GM12865 (cell line): ENCODE results near the gene OOSP3.
"Not testable (repeated sequence)": the region's sequence is repeated elsewhere in the genome, so short reads cannot be mapped to it uniquely, and the experiment has no call there.

ENCODE experiments used
- DNase-seq: peaks from one replicate; pipeline ENCODE4 v3.0.0; 2010; ENCODE audit warnings: low read depth
- H3K4me3 ChIP-seq: 2 replicates; pipeline ENCODE4 v1.5.1; 2011; ENCODE audit warnings: mild to moderate bottlenecking, low read depth, low read length, control low read depth
- TF ChIP-seq, protein P1 (sequence below): IDR thresholded peaks from 2 replicates; pipeline ENCODE4 v1.5.1; 2011; ENCODE audit warnings: low read length, control low read depth, low read depth, inconsistent platforms; ENCODE audit not compliant: insufficient read depth; ENCODE audit errors: missing control alignments

The OOSP3 gene

DNA sequence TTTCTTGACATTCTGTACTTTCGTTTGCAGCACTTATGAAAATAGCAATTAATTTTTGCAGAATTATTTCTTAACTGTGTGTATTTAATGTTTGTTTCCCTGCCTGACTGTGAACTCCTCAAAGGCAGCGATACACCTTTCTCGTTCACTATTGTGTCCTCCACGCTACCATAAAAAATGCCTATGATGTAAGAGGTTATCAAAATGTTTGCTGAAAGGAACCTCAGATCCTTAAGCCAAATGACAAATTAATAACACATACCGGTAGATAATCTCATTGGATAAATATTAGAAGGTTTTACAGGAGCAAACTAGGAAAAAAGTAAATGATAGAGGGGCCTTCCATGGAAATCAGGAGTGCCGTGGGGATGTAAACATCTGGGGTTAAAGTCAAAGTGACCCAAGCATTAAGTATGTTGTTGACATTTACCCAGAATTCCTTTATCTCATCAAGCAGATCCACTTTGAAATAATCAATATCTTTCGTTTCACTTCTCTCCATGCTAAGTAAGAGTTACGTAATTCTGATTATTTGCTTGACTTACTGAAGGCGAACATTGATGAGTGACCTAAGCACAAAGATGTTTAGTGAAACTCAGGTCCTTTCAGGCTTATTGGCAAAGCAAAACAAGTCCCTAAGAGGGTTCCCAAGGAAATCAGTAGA, 2.6 kb upstream of the OOSP3 start:
- TF ChIP-seq, protein P1, sequence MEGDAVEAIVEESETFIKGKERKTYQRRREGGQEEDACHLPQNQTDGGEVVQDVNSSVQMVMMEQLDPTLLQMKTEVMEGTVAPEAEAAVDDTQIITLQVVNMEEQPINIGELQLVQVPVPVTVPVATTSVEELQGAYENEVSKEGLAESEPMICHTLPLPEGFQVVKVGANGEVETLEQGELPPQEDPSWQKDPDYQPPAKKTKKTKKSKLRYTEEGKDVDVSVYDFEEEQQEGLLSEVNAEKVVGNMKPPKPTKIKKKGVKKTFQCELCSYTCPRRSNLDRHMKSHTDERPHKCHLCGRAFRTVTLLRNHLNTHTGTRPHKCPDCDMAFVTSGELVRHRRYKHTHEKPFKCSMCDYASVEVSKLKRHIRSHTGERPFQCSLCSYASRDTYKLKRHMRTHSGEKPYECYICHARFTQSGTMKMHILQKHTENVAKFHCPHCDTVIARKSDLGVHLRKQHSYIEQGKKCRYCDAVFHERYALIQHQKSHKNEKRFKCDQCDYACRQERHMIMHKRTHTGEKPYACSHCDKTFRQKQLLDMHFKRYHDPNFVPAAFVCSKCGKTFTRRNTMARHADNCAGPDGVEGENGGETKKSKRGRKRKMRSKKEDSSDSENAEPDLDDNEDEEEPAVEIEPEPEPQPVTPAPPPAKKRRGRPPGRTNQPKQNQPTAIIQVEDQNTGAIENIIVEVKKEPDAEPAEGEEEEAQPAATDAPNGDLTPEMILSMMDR = no peak
- no peak overlapping the region for H3K4me3 ChIP-seq
- DNase-seq = no peak

DNA sequence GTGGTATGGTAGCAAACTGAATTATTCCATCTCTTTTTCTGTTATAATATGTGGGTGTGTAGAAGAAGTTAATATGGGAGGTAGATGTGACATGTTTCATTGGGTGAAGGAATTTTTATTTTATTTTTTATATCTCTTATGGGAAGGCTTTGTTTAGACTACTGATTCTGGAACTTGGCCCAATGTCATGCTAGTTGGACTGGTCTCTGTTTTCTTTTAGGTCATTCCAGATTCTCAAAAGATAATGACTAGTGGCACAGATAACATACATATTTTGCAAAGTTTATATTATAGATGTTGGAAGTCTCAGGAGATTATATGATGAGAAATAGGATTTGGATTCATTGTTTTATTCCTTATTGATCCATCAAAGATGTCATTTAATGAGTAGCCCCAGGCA, 1.3 kb upstream of the OOSP3 start:
- TF ChIP-seq, protein P1 = no peak
- no peak overlapping the region for H3K4me3 ChIP-seq
- no peak for DNase-seq

DNA sequence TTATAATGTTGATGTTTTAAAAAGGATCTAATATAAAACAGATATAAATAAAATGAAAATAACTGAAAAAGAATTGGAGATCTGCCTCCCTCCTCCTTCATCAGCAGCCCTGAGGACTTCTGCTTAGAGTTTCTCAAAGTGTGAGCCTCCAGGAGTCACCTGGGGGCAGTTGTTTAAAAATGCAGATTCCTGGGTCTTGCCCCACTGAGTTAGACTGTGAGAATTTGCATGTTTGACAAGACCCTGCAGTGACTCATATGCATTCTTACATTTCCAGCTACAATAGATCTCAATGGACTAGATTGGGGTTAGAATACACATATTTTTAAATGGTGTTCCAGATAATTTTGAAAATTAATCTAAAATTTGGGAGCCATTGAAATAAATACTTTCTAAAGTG, 798 bp upstream of the OOSP3 start:
- TF ChIP-seq, protein P1 = no peak
- no peak for DNase-seq
- H3K4me3 ChIP-seq = no peak overlapping the region

DNA sequence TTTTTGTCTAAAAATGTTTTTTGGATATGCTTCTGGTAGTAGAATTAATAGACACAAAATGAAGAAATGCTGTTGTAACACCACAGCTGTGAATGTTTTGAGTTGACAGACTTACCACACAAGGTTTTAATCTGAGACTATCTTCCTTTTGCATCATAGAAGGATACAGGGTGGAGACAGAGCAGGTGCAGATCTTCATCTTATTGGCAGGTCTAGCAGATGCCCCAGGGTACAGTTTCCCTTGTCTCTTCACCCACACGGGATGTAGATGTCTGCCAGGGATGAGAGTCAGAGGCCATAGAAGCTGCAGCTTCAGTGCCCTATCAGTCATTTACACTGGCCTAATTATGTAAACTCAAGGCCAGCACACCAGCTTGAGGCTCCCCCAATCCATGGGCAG, 985 bp downstream of the OOSP3 start:
- TF ChIP-seq, protein P1 = no peak
- no peak for DNase-seq
- H3K4me3 ChIP-seq = no peak overlapping the region

DNA sequence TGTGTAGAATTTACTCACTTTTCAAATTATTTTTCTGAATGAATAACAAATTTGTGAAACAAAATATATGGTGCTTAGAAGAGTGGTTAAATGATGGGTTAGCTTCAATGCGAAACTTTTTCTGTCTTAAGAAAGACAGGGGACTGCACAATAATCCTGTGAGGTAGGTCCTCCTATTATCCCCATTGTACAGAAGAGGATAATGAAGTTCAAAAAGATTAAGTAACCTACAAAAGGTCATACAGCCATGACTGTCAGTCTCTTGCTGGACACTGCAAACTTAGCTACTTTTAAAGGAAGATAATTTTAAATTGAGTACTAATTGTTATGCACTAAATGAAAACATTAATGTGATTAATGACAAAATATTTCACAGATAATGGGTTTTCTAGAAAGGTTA, 5.0 kb downstream of the OOSP3 start:
- TF ChIP-seq, protein P1 = no peak
- DNase-seq = no peak
- no peak overlapping the region for H3K4me3 ChIP-seq

DNA sequence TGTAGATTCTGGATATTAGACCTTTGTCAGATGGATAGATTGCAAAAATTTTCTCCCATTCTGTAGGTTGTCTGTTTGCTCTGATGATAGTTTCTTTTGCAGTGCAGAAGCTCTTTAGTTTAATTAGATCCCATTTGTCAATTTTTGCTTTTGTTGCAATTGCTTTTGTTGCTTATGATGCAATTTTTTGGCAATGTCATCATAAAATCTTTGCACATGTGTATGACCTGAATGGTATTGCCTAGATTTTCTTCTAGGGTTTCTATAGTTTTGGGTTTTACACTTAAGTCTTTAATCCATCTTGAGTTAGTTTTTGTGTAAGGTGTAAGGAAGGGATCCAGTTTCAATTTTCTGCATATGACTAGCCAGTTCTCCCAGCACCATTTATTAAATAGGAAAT, 8.6 kb downstream of the OOSP3 start:
- H3K4me3 ChIP-seq, DNase-seq: not testable (repeated sequence)

DNA sequence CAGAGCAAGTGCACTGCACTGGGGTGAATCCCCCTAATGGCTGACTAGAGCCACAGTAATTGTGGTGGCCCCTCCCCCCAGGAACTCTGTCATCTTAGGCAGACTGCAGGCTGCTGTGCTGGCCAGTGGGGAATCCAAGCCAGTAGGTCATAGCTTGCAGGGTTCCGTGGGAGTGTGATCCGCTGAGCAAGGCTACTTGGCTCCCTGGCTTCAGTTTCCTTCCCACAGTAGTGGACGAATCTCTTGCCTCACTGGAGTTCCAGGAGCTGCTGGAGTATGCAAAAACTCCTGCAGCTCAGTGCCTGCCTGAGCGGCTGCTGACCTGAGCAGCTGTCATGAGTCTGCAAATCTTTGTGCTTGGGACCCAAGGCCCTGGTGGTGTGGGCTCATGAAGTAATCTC, 13.2 kb downstream of the OOSP3 start:
- TF ChIP-seq, protein P1 = no peak
- DNase-seq = no peak

DNA sequence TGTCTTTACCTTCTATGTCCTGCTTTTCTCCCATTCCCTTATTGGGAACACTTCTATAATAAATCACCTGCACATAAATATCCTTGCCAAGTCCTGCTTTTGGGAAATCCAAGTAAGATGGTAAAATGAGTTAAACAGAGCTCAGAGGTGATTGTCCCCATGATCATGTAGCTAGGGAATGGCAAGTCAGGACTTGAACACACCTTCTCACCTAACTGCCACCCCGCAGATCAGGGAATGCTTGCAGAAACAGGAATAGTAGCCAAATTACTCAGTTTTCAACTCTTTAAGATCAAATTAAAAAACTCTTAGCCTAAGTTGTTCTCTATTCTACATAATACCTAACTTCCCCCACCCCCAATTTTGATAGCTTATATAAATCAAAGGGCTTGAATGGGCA, 16.0 kb downstream of the OOSP3 start:
- no peak overlapping the region for H3K4me3 ChIP-seq
- DNase-seq = no peak
- TF ChIP-seq, protein P1 = no peak

More for the DNA sequence above, 13.2 kb downstream of the OOSP3 start:
- no peak overlapping the region for H3K4me3 ChIP-seq
